ENCODE data around the gene KDM5C.

- TF ChIP-seq GATA2 (IDR thresholded peaks at IDR 0.05; ENCODE audit: low read depth, low read length) (no peak), GATA3 (IDR thresholded peaks at IDR 0.05; ENCODE audit: low read depth, low read length) (no peak)
Measured at GRCh38 chrX:53166103-53166502, 58.9 kb downstream of the KDM5C start.

Measured in SH-SY5Y (cell line).